ENCODE measurements around the gene TRPM2.
A peak's percentile ranks its signal among the peaks of the same experiment; 100 is the strongest.

Gene TRPM2

DNA sequence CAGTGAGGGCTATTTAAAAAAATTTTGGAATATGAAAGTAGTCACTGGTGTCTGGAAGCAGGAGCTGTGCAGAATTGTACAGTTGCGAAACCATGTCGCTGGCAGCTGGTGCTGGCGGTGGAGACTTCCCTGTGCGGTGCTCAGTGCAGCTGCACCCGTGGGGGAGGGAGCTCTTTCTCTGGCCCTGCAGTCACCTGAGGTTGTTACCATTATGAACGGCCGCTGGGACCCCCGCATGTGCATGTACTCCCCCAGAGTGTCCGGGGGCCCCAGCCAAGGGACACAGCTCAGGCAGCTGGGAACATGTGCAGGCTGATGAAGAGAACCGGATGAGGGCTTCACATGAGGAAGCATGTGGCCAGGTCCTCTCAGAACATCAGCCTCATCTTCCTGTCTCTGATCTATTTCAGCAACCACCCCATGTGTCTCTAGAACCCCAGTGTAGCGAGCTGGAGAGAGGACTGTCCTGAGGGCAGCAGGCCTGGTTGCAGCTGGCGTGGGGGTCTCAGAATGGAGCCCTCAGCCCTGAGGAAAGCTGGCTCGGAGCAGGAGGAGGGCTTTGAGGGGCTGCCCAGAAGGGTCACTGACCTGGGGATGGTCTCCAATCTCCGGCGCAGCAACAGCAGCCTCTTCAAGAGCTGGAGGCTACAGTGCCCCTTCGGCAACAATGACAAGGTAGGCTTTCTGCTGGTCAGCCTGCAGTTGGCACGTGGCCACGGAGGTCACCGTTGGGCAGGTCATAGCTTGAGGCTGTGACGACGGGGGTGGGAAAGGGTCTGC lies at the start of gene TRPM2:
TRPM2 (plus strand) TSS at position 431 of the 780 bp plus-strand sequence; CDS start at position 511, 80 bp downstream.
- no peak for DNase-seq (ENCODE audit: low read depth, low spot score)

DNA sequence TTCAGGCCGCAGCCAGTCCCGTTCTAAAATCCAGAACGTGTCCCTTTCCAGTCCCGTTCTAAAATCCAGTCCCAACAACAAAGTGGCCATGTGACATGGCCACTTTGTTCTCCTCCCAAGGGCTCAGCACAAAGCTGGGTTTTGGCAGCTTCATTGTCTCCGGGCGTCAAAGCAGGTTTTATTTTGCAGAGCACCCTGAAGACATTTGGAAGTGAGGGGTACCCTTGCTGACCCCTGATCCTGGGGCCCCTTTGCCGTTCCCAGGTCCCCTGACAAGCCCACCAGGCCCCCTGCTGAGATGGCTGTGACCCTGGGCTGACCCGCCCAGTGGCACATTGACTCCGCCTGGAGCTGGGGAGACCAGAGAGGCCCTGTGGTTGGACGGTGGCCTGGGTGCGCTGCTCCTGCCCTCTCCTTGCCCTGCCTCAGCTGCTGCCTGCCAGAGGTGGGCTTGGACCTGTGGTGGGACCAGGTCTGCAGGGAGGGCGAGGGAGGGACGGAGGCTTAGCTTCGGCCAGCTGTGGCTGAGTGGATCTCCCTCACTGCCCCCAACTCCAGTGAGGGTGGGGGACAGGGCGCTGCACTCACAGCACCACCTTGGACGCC lies 49.3 kb upstream of the TRPM2 start:
- no peak for DNase-seq (ENCODE audit: low read depth, low spot score)

DNA sequence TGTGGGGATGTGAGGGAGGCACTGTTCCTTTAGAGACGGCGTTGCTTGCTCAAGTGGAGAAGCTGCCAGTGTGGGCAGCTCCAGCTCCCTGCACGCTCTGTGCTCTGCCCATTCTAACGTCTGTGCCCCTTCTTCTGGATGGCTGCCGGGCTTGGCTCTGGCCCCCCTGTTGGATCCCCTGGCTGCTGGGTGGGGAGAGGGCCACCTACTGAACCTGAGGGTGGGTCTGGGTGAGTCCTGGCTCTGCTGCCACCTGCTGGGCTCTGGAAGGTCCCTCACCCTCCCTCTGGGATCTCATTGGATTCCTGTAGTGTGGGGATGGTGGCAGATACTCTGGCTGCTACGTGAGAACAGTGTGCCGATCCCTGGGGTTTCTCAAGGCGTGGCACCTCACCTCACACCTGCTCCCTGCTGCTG lies 48.5 kb upstream of the TRPM2 start:
- DNase-seq (ENCODE audit: low read depth, low spot score): peak; percentile 69

GRCh38 chr21:44305691-44306090 lies 47.7 kb upstream of the TRPM2 start:
- DNase-seq (ENCODE audit: low read depth, low spot score): no peak

DNA sequence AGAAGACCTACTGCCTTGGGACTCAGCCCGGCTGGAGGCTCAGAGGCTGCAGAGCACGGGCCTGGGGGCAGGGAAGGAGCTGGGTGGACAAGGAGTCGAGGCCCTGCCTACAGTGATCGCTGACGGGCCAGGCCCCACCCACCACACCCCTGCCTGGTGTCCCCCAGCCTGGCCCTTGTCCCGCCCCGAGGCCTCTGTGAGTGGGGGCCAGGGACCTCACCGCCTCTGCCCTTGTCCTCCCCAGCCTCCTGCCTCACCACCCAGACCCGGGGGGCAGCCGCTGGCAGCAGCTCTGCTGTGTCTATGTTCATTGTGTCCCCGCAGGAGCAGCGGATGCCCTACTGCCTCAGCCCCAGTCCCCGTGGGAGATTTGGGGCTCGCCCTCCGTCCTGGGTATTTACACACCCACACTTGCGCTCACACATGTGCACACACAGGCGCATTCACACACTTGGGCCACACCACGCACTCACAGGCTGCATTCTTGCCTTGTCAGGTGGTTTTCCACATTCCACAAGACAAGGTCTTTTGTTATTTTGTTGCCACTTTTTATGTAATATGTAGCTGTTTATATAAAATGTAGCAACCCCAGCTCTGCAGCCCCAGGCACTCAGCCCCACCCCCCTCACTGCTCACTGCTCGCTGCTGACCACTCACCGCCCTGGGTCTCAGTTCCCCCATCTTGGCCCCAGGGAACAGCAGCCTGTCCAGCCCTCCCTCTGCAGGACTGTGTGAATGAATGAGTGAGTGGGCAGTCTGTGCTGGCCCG lies 46.3 kb upstream of the TRPM2 start:
- peak; percentile 25 for DNase-seq (ENCODE audit: low read depth, low spot score)

GRCh38 chr21:44310628-44311507 lies 42.6 kb upstream of the TRPM2 start:
- DNase-seq (ENCODE audit: low read depth, low spot score): no peak

DNA sequence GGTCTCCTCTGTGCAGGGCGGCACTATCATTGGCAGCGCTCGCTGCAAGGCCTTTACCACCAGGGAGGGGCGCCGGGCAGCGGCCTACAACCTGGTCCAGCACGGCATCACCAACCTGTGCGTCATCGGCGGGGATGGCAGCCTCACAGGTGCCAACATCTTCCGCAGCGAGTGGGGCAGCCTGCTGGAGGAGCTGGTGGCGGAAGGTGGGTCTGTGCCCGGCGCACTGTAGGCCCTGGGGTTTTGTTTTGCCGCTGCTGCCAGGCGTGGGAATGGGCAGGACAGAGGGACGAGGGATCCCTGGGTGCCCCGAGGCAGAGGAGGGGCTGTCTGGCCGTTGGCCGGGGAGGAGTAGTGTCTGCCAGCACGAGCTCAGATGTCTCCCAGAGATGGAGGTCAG lies 41.3 kb upstream of the TRPM2 start:
- no peak for DNase-seq (ENCODE audit: low read depth, low spot score)

GRCh38 chr21:44312716-44313115 lies 40.7 kb upstream of the TRPM2 start:
- DNase-seq (ENCODE audit: low read depth, low spot score): no peak

- no peak for DNase-seq (ENCODE audit: low read depth, low spot score)
Observed at GRCh38 chr21:44313451-44313850, 40.0 kb upstream of the TRPM2 start.

DNA sequence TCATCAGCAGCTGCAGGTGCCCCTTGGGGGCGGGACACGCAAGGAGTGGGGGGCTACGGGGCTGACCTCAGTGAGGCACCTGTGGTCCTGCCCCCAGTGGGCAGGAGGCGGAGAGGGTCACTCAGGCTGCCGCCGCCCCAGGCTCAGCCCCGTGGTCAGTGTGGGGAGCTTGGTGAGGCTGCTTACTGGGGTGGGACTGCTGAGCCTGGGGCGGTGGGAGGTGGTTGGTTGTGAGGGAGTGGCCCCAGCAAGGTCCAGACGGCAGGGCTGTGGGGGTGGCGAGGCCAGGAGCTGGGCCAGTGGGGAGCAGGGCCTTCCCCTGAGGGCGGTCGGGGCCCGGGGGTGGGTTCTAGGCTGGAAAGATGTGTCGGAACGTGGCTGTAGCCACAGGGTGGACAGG lies 39.3 kb upstream of the TRPM2 start:
- DNase-seq (ENCODE audit: low read depth, low spot score): no peak

GRCh38 chr21:44314561-44314960 lies 38.9 kb upstream of the TRPM2 start:
- no peak for DNase-seq (ENCODE audit: low read depth, low spot score)

DNA sequence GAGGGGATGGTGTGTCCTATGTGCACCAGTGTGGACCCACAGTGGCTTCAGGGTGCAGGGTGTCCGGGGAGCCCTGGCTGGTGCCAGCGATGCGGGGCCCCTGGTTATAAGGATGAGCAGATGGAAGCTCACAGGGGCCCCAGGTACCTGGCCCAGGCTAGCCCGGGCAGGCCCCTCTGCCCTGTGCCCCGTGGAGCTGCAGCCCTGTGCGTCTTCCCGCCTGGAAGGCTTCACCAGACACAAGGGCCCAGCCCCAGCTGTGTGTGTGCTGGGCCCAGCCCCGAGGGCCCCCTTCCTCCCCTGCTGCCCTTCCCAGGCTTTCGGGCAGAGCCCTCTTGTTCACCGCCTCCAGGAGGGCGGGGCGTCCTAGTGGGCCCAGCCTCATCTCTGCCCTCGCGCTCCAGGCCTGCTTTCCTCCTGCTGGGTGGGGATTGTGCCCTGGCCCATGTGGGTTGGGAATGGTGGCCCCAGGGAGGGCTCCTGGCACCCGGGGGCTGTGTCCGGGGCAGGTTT lies 37.7 kb upstream of the TRPM2 start:
- DNase-seq (ENCODE audit: low read depth, low spot score): no peak

GRCh38 chr21:44316277-44316900 lies 37.0 kb upstream of the TRPM2 start:
- DNase-seq (ENCODE audit: low read depth, low spot score): no peak

- DNase-seq (ENCODE audit: low read depth, low spot score): no peak
Observed at GRCh38 chr21:44317241-44317782, 36.1 kb upstream of the TRPM2 start.

GRCh38 chr21:44317871-44318270 lies 35.5 kb upstream of the TRPM2 start:
- DNase-seq (ENCODE audit: low read depth, low spot score): no peak

- DNase-seq (ENCODE audit: low read depth, low spot score): no peak
Observed at GRCh38 chr21:44318489-44319285, 34.7 kb upstream of the TRPM2 start.

- DNase-seq (ENCODE audit: low read depth, low spot score): no peak
Observed at GRCh38 chr21:44319407-44320065, 33.9 kb upstream of the TRPM2 start.

- no peak for DNase-seq (ENCODE audit: low read depth, low spot score)
Observed at GRCh38 chr21:44320847-44321246, 32.6 kb upstream of the TRPM2 start.

DNA sequence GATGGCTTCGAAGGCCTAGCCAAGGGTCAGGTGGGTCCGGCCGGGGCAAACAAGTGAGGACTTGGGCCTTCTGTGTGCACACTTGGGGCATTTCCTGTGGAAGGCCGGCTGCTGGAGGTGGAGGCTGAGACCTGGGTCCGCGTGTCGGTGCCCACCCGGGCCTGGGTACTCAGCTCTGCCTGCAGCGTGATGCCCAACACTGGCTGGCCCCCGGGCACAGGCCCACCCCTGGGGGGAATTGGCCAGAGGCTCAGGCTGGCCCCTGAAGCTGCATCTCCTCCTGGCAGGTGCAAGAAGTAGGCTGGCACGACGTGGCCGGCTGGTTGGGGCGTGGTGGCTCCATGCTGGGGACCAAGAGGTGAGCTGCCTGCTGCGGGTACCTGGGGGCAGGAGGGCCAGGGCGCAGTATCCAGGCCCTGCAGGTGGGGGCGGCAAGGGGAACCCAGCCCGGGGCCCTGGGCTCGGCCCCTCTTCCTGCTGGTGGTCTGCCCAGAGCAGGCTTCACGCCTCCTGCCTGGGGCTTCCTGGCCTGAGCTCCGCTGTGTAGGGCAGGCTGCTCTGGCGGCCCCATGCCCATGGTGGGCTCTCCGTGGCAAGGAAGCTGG lies 31.5 kb upstream of the TRPM2 start:
- DNase-seq (ENCODE audit: low read depth, low spot score): no peak
